GM12875 (cell line): ENCODE measurements around the gene NELL1.

ENCODE experiments used
- H3K4me3 ChIP-seq: one replicate; pipeline ENCODE4 v1.5.1; 2011; ENCODE audit warnings: low read depth, low read length, control low read depth
- TF ChIP-seq, protein P1 (sequence below): IDR thresholded peaks from 2 replicates; pipeline ENCODE4 v1.5.1; 2011; ENCODE audit warnings: low read depth, mild to moderate bottlenecking, control low read depth, inconsistent platforms, low read length, moderate library complexity, borderline replicate concordance; ENCODE audit not compliant: insufficient read depth

NELL1 gene

GRCh38 chr11:20688761-20689160 is 19.4 kb downstream of the NELL1 start:
- TF ChIP-seq, protein P1, sequence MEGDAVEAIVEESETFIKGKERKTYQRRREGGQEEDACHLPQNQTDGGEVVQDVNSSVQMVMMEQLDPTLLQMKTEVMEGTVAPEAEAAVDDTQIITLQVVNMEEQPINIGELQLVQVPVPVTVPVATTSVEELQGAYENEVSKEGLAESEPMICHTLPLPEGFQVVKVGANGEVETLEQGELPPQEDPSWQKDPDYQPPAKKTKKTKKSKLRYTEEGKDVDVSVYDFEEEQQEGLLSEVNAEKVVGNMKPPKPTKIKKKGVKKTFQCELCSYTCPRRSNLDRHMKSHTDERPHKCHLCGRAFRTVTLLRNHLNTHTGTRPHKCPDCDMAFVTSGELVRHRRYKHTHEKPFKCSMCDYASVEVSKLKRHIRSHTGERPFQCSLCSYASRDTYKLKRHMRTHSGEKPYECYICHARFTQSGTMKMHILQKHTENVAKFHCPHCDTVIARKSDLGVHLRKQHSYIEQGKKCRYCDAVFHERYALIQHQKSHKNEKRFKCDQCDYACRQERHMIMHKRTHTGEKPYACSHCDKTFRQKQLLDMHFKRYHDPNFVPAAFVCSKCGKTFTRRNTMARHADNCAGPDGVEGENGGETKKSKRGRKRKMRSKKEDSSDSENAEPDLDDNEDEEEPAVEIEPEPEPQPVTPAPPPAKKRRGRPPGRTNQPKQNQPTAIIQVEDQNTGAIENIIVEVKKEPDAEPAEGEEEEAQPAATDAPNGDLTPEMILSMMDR = no peak
- H3K4me3 ChIP-seq = no peak overlapping the region

- H3K4me3 ChIP-seq = no peak overlapping the region
- TF ChIP-seq, protein P1 = no peak
Measured at GRCh38 chr11:20707876-20708275, 38.5 kb downstream of the NELL1 start.

DNA sequence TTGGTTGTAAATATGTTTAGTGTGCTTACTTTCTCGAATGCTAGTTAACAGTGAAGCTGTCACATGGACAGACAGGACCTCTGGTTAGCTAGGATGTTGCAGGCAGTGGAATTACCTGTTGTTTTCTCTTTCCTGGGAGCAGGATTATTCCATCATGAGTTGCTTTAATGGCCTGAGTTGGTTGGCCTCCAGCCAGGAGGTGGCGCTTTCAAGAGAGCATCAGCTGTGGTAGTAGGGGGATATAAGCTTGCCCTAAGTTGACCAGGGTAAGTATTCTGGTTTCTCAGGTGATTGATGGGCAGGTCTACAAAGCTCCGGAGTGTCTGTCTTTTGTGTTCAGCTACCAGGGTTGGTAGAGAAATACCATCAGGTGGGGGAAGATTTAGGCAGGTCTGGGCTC is 43.5 kb downstream of the NELL1 start:
- TF ChIP-seq, protein P1 = no peak
- no peak overlapping the region for H3K4me3 ChIP-seq

DNA sequence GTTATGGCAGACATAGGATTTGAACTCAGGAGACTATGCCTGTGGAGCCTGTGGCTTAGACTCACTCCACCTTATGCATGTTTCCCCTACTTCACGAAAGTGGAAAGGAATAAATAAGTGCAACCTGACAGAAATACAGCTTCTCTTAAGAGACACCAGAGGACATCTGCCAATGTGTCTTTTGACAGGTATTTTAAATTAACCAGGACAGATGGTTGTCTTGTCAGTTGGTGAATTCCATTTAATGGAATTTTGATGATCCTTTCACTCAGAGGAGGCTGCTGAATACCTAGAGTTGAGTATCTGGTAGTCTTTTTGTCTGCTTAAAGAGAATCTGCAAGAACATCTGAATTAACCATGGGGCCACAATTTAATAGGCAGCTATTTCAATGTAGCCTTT is 46.1 kb downstream of the NELL1 start:
- TF ChIP-seq, protein P1 = no peak
- H3K4me3 ChIP-seq = no peak overlapping the region

DNA sequence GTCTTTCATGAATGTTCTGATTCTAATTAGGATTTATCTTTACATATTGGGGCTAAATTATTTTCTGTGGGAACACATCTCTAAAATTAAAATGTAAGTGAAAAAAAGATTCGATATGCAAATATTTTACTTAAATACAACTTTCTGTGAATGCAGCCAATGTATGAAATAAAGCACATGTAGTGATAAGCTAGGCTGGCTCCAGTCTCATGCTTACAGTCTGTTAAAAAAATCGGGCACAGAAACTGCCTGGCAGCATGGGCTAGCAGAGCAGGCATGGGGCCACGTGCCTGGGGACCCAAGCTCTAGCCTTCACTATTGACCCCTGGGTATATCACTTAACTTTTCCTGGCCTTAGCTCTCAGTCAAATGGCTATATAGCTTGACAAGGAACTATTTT is 46.5 kb downstream of the NELL1 start:
- no peak overlapping the region for H3K4me3 ChIP-seq
- TF ChIP-seq, protein P1 = no peak

DNA sequence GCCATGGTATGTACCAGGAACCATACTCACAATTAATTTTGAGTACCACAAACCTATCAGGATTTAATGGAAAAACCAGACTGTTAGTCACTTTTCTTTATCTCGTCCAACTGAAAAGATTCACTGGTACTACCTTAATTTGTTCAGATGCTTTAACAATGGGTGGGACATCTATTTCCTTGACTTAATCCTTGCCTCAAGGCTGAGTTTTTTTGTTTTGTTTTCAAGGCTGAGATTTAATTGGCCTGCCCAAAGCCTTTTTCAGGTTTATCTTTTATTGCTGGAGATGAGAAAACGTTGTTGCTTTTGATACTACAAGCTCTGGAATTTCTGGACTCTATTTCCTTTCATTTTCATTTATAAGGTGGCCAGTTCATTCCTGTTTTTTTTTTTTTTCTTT is 50.4 kb downstream of the NELL1 start:
- H3K4me3 ChIP-seq = no peak overlapping the region
- TF ChIP-seq, protein P1 = no peak

- TF ChIP-seq, protein P1 = no peak
- no peak overlapping the region for H3K4me3 ChIP-seq
Measured at GRCh38 chr11:20723366-20723765, 54.0 kb downstream of the NELL1 start.
